SKM-1 treated with dmso at 0.1 percent for 144 hours (cell line): ENCODE data around the gene ZMYND10.

Experiments used
- DNase-seq: peaks from one replicate; lab custom pipeline; 2025; ENCODE audit not compliant: unreplicated experiment; lab: John Stamatoyannopoulos, UW

ZMYND10 gene

GRCh38 chr3:50371133-50371685 lies 25.7 kb upstream of the ZMYND10 start:
- no peak for DNase-seq

- DNase-seq: no peak
These were observed 25.1 kb upstream of the ZMYND10 start for GRCh38 chr3:50370594-50370993.

- no peak for DNase-seq
These were observed 23.6 kb upstream of the ZMYND10 start for GRCh38 chr3:50369012-50369670.

- DNase-seq: no peak
These were observed 20.3 kb upstream of the ZMYND10 start for GRCh38 chr3:50365842-50366220.

- peak; percentile 59 for DNase-seq
These were observed 19.7 kb upstream of the ZMYND10 start for GRCh38 chr3:50365080-50365841.

- no peak for DNase-seq
These were observed 19.1 kb upstream of the ZMYND10 start for GRCh38 chr3:50364573-50365079.

GRCh38 chr3:50359760-50360110 lies 14.2 kb upstream of the ZMYND10 start:
- no peak for DNase-seq

- peak; percentile 98 for DNase-seq
These were observed 13.6 kb upstream of the ZMYND10 start, which contains the start of gene TMEM115 for GRCh38 chr3:50358911-50359759. TMEM115 (minus strand) TSS chr3:50359521; CDS start chr3:50359063, 458 bp downstream.

GRCh38 chr3:50358355-50358910 lies 12.9 kb upstream of the ZMYND10 start:
- no peak for DNase-seq

- DNase-seq: no peak
These were observed 11.9 kb upstream of the ZMYND10 start for GRCh38 chr3:50357481-50357880.

GRCh38 chr3:50356553-50356952 lies 11.0 kb upstream of the ZMYND10 start:
- no peak for DNase-seq

GRCh38 chr3:50355829-50356552 lies 10.5 kb upstream of the ZMYND10 start:
- DNase-seq: no peak

- no peak for DNase-seq
These were observed 9.3 kb upstream of the ZMYND10 start for GRCh38 chr3:50354850-50355249.

GRCh38 chr3:50354186-50354764 lies 8.7 kb upstream of the ZMYND10 start:
- DNase-seq: no peak

GRCh38 chr3:50353245-50354004 lies 7.9 kb upstream of the ZMYND10 start:
- DNase-seq: no peak

GRCh38 chr3:50352781-50353180 lies 7.2 kb upstream of the ZMYND10 start:
- DNase-seq: no peak

GRCh38 chr3:50351323-50351697 lies 5.8 kb upstream of the ZMYND10 start:
- DNase-seq: no peak

GRCh38 chr3:50350527-50351322 lies 5.2 kb upstream of the ZMYND10 start, which contains the start of the genes CYB561D2 and NPRL2:
CYB561D2 (plus strand) TSS chr3:50350862; CDS start chr3:50351434, 572 bp downstream.
NPRL2 (minus strand) TSS chr3:50350775; CDS start chr3:50350652, 123 bp downstream.
- peak; percentile 91 for DNase-seq
